ENCODE results near the gene KCNMB4.

KCNMB4 gene

GRCh38 chr12:70365648-70366518, at the start of gene KCNMB4:
KCNMB4 (plus strand) TSS chr12:70366290; CDS start chr12:70366735, 445 bp downstream.
- DNase-seq, result peak; percentile 85

- no peak for DNase-seq
Observed at GRCh38 chr12:70317781-70318180, 48.3 kb upstream of the KCNMB4 start.

GRCh38 chr12:70319605-70320004, 46.5 kb upstream of the KCNMB4 start:
- DNase-seq, result no peak

- no peak for DNase-seq
Observed at GRCh38 chr12:70321191-70321590, 44.9 kb upstream of the KCNMB4 start.

GRCh38 chr12:70327541-70327940, 38.5 kb upstream of the KCNMB4 start:
- DNase-seq, result no peak

- DNase-seq, result no peak
Observed at GRCh38 chr12:70329728-70330127, 36.4 kb upstream of the KCNMB4 start.

GRCh38 chr12:70330158-70330557, 35.9 kb upstream of the KCNMB4 start:
- no peak for DNase-seq

GRCh38 chr12:70332236-70332635, 33.9 kb upstream of the KCNMB4 start:
- DNase-seq, result no peak

GRCh38 chr12:70334742-70335141, 31.3 kb upstream of the KCNMB4 start:
- DNase-seq, result no peak

GRCh38 chr12:70338531-70338930, 27.6 kb upstream of the KCNMB4 start:
- DNase-seq, result no peak

GRCh38 chr12:70351076-70351475, 15.0 kb upstream of the KCNMB4 start:
- DNase-seq, result no peak

- DNase-seq, result no peak
Observed at GRCh38 chr12:70353780-70354660, 12.1 kb upstream of the KCNMB4 start.

- no peak for DNase-seq
Observed at GRCh38 chr12:70354787-70355186, 11.3 kb upstream of the KCNMB4 start.

GRCh38 chr12:70355972-70356371, 10.1 kb upstream of the KCNMB4 start:
- no peak for DNase-seq

- DNase-seq, result no peak
Observed at GRCh38 chr12:70359458-70360197, 6.5 kb upstream of the KCNMB4 start.

- DNase-seq, result no peak
Observed at GRCh38 chr12:70360218-70360617, 5.9 kb upstream of the KCNMB4 start.

- DNase-seq, result no peak
Observed at GRCh38 chr12:70364695-70365397, 1.2 kb upstream of the KCNMB4 start.

- DNase-seq, result no peak
Observed at GRCh38 chr12:70365398-70365647, 767 bp upstream of the KCNMB4 start.

GRCh38 chr12:70366581-70367257, 629 bp downstream of the KCNMB4 start:
- peak; percentile 66 for DNase-seq

GRCh38 chr12:70367258-70368141, 1.4 kb downstream of the KCNMB4 start:
- no peak for DNase-seq

- DNase-seq, result no peak
Observed at GRCh38 chr12:70372881-70373280, 6.8 kb downstream of the KCNMB4 start.
